A549 (cell line): ENCODE data around the gene SLC25A19. TPM values are rescaled to one million over a fixed set of nuclear protein-coding genes. Genes with fewer than 3 reads are reported as not detected.

Source experiments
- ATAC-seq, 2 experiments: fragments of 200-7000 bp in 1 of 2; fragments of >200 bp in 1 of 2; cut with Nextera tagmentation in 1 of 2; cut with Tn5 transposase in 1 of 2; 3 replicates each; pipeline versions ENCODE4 v1.8.0 to v1.9.1; 2018 to 2020; ENCODE audit warnings: mild to moderate bottlenecking in 1 of 2, moderate library complexity in 1 of 2
- CTCF ChIA-PET: fragments of 300-600 bp; sonication (Branson Sonifier 250); formaldehyde crosslinking; extraction: SDS; loops from one replicate; lab custom pipeline; 2021; ENCODE audit warnings: antibody characterized with exemption, inconsistent platforms; lab: Yijun Ruan, JAX
- POLR2A ChIA-PET: fragments of 350-600 bp; formaldehyde crosslinking; extraction: SDS; loops from one replicate; lab custom pipeline; 2021; ENCODE audit warnings: antibody characterized with exemption, inconsistent platforms; lab: Yijun Ruan, JAX
- DNase-seq, 2 experiments: peaks; one replicate each; pipeline versions ENCODE4 v3.0.0 to v3.0.0-alpha.2; 2011 to 2016; ENCODE audit warnings: low read depth in 1 of 2, low spot score in 1 of 2
- FAIRE-seq: peaks from 2 replicates; lab custom pipeline; 2011; peaks lifted over from hg19 to GRCh38; lab: Jason Lieb, UNC
- H3K27ac ChIP-seq, 2 experiments: fragments of >200 bp; sonication (Bioruptor Twin); formaldehyde crosslinking; 3 replicates each; pipeline ENCODE4 v1.5.1; 2016 to 2017
- H3K4me1 ChIP-seq: fragments of >200 bp; sonication (Bioruptor Twin); formaldehyde crosslinking; 3 replicates; pipeline ENCODE4 v1.6.1; 2016
- H3K4me2 ChIP-seq: fragments of >200 bp; sonication (Bioruptor Twin); formaldehyde crosslinking; 3 replicates; pipeline ENCODE4 v1.6.1; 2016
- H3K4me3 ChIP-seq: fragments of >200 bp; sonication (Bioruptor Twin); formaldehyde crosslinking; 3 replicates; pipeline ENCODE4 v1.5.1; 2016
- H3K9me3 ChIP-seq: fragments of >200 bp; sonication (Bioruptor Twin); formaldehyde crosslinking; 3 replicates; pipeline ENCODE4 v1.6.1; 2016
- CBX8 ChIP-seq: fragments of 200-600 bp; sonication (generic); IDR thresholded peaks from 2 replicates; pipeline ENCODE4 v1.6.1; 2016
- CEBPB ChIP-seq, 2 experiments: fragments of >200 bp in 1 of 2; sonication (Bioruptor Twin) in 1 of 2; formaldehyde crosslinking in 1 of 2; IDR thresholded peaks; 2 replicates each; pipeline ENCODE4 v1.6.1; 2012 to 2016
- CHD2 ChIP-seq: fragments of 150-350 bp; IDR thresholded peaks from 2 replicates; pipeline ENCODE4 v1.6.1; 2014; ENCODE audit warnings: low read length; ENCODE audit not compliant: partially characterized antibody
- CHD4 ChIP-seq: fragments of 200-600 bp; sonication (generic); IDR thresholded peaks from 2 replicates; pipeline ENCODE4 v1.6.1; 2016; ENCODE audit warnings: antibody characterized with exemption, mild to moderate bottlenecking, borderline replicate concordance
- EHMT2 ChIP-seq: fragments of 200-600 bp; sonication (generic); IDR thresholded peaks from 2 replicates; pipeline ENCODE4 v1.6.1; 2016; ENCODE audit warnings: antibody characterized with exemption, low read depth, mild to moderate bottlenecking, moderate library complexity
- EP300 ChIP-seq, 2 experiments: fragments of >200 bp; sonication (Bioruptor Twin); formaldehyde crosslinking; IDR thresholded peaks; 2 replicates in 1 of 2; 3 replicates in 1 of 2; pipeline ENCODE4 v1.6.1; 2016 to 2017
- FOSB ChIP-seq: fragments of 250-450 bp; sonication (Bioruptor Pico); IDR thresholded peaks from 2 replicates; pipeline ENCODE4 v1.5.0; 2020; ENCODE audit warnings: mild to moderate bottlenecking, moderate library complexity
- FOXS1 ChIP-seq: fragments of 250-450 bp; sonication (Bioruptor Pico); IDR thresholded peaks from 2 replicates; pipeline ENCODE4 v1.5.0; 2020; ENCODE audit warnings: mild to moderate bottlenecking, moderate library complexity
- HOXB13 ChIP-seq: fragments of 250-450 bp; sonication (Bioruptor Pico); IDR thresholded peaks from 2 replicates; pipeline ENCODE4 v1.5.0; 2020; ENCODE audit warnings: low read depth, mild to moderate bottlenecking, moderate library complexity
- JUN ChIP-seq, 2 experiments: fragments of >200 bp; sonication (Bioruptor Twin); formaldehyde crosslinking; IDR thresholded peaks; 2 replicates in 1 of 2; 3 replicates in 1 of 2; pipeline ENCODE4 v1.6.1; 2016 to 2017
- KDM5A ChIP-seq: fragments of 200-600 bp; sonication (generic); IDR thresholded peaks from 2 replicates; pipeline ENCODE4 v1.6.1; 2016; ENCODE audit warnings: antibody characterized with exemption, mild to moderate bottlenecking
- MAFK ChIP-seq: fragments of 450-650 bp; IDR thresholded peaks from 2 replicates; pipeline ENCODE4 v1.6.1; 2014; ENCODE audit not compliant: partially characterized antibody
- MAZ ChIP-seq: fragments of 150-350 bp; IDR thresholded peaks from 2 replicates; pipeline ENCODE4 v1.6.1; 2014; ENCODE audit warnings: antibody characterized with exemption, low read depth, low read length, borderline replicate concordance
- NPAS2 ChIP-seq: fragments of 250-450 bp; sonication (Bioruptor Pico); IDR thresholded peaks from 2 replicates; pipeline ENCODE4 v1.8.0; 2022; ENCODE audit warnings: mild to moderate bottlenecking, moderate library complexity, borderline replicate concordance
- PBX3 ChIP-seq: IDR thresholded peaks from 2 replicates; pipeline ENCODE4 v1.6.1; 2012
- POLR2A ChIP-seq: IDR thresholded peaks from 2 replicates; pipeline ENCODE4 v1.6.1; 2012; ENCODE audit warnings: mild to moderate bottlenecking, low read length
- POLR2AphosphoS2 ChIP-seq: conservative IDR thresholded peaks from 2 replicates; pipeline ENCODE4 v1.6.1; 2012; ENCODE audit warnings: low read length, improper control_type of control experiment, inconsistent platforms
- SMC3 ChIP-seq: fragments of >200 bp; sonication (Bioruptor Twin); formaldehyde crosslinking; IDR thresholded peaks from 3 replicates; pipeline ENCODE4 v1.6.1; 2018; ENCODE audit warnings: inconsistent platforms
- SREBF2 ChIP-seq: fragments of 450-650 bp; IDR thresholded peaks from 2 replicates; pipeline ENCODE4 v1.6.1; 2014; ENCODE audit warnings: mild to moderate bottlenecking, moderate library complexity
- USF2 ChIP-seq: fragments of 450-650 bp; IDR thresholded peaks from 2 replicates; pipeline ENCODE4 v1.6.1; 2014; ENCODE audit warnings: antibody characterized with exemption
- ZFP36 ChIP-seq: fragments of 450-650 bp; IDR thresholded peaks from 2 replicates; pipeline ENCODE4 v1.6.1; 2014; ENCODE audit warnings: borderline replicate concordance; ENCODE audit not compliant: partially characterized antibody
- ZNF302 ChIP-seq: fragments of 250-450 bp; sonication (Bioruptor Pico); IDR thresholded peaks from 2 replicates; pipeline ENCODE4 v1.9.0; 2021; ENCODE audit warnings: inconsistent platforms, mild to moderate bottlenecking, moderate library complexity
- ZSCAN20 ChIP-seq: fragments of 250-450 bp; sonication (Bioruptor Pico); IDR thresholded peaks from 2 replicates; pipeline ENCODE4 v1.8.0; 2022; ENCODE audit warnings: mild to moderate bottlenecking, moderate library complexity
- WGBS: methylation state at CpG from one replicate; pipeline ENCODE4 v1.1.6; 2017; ENCODE audit errors: missing lambda C conversion rate; 5-methylcytosine and 5-hydroxymethylcytosine counted together
- polyA plus RNA-seq, 4 experiments: library from polyadenylated mRNA; depleted of rRNA in 3 of 4; stranded (reverse); fragments of >200 nt; fragmentation: RNase III in 1 of 4; extraction: RNeasy Plus Mini Kit Qiagen cat#74134 plus additional on column Dnase treatment in 1 of 4; gene quantifications; 2 replicates in 3 of 4; 3 replicates in 1 of 4; pipeline ENCODE4 v1.2.3, GENCODE V29; 2011 to 2017
- TF ChIP-seq, protein P1 (sequence below): fragments of >200 bp; sonication (Bioruptor Twin); formaldehyde crosslinking; IDR thresholded peaks from 3 replicates; pipeline ENCODE4 v1.6.1; 2016
- TF ChIP-seq, protein P2 (sequence below): fragments of 250-450 bp; sonication (Bioruptor Pico); IDR thresholded peaks from 2 replicates; pipeline ENCODE4 v1.5.0; 2021; ENCODE audit warnings: mild to moderate bottlenecking, moderate library complexity, borderline replicate concordance

SLC25A19 gene
- polyA plus RNA-seq, 2 of the 4 experiments (the other 2 are of a cell fraction): 14.9 to 15.3 TPM

DNA sequence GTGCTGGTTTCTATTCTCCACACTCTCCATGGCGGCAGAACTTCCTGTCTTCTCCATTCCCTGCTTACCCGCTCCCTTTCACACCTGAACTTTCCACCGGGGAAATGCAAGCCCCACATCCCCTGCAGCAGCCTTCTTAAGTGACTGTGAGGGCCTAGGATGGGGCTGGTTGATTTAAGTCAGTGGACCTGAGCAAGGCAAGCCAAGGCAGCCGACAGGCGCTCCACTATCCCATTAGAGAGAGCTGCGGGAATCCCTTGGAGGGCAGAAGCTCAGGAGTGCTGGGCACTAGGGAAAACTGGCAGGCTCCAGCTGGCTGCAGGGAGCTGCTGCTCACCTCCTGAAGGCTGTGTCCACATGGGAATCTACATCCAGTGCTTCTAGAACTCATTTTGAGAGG lies 36.1 kb upstream of the SLC25A19 start:
- Histone ChIP-seq H3K27ac (no peak overlapping the region), H3K9me3 (no peaks in the 10 kb centered on the region), H3K4me3 (no peak overlapping the region), H3K4me2 (no peak overlapping the region), H3K4me1 (no peaks in the 10 kb centered on the region)
- no peak for DNase-seq
- 96% methylated on average over 6 of the region's 6 CpGs for WGBS
- no peak for FAIRE-seq
- ChIA-PET CTCF (interaction anchor here (1.3 to 17.1 kb wide), 6 partner anchors 10 to 84 kb away, joined by 4 to 272 read pairs (median 26); partner anchors contain the start of genes GRB2 and SLC25A19), POLR2A (no interaction called here)
- no peak for ATAC-seq
- TF ChIP-seq FOXS1 (no peak), ZSCAN20 (CRISPR knock-in tag) (no peak), EP300 (IDR thresholded peaks at IDR 0.05) (no peak), MAFK (no peak), USF2 (no peak), CEBPB (IDR thresholded peaks at IDR 0.05) (no peak), ZNF302 (no peak), NPAS2 (CRISPR knock-in tag) (no peak), JUN (IDR thresholded peaks at IDR 0.05) (no peak)
- TF ChIP-seq, protein P1, sequence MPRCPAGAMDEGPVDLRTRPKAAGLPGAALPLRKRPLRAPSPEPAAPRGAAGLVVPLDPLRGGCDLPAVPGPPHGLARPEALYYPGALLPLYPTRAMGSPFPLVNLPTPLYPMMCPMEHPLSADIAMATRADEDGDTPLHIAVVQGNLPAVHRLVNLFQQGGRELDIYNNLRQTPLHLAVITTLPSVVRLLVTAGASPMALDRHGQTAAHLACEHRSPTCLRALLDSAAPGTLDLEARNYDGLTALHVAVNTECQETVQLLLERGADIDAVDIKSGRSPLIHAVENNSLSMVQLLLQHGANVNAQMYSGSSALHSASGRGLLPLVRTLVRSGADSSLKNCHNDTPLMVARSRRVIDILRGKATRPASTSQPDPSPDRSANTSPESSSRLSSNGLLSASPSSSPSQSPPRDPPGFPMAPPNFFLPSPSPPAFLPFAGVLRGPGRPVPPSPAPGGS: no peak
- TF ChIP-seq, protein P2, sequence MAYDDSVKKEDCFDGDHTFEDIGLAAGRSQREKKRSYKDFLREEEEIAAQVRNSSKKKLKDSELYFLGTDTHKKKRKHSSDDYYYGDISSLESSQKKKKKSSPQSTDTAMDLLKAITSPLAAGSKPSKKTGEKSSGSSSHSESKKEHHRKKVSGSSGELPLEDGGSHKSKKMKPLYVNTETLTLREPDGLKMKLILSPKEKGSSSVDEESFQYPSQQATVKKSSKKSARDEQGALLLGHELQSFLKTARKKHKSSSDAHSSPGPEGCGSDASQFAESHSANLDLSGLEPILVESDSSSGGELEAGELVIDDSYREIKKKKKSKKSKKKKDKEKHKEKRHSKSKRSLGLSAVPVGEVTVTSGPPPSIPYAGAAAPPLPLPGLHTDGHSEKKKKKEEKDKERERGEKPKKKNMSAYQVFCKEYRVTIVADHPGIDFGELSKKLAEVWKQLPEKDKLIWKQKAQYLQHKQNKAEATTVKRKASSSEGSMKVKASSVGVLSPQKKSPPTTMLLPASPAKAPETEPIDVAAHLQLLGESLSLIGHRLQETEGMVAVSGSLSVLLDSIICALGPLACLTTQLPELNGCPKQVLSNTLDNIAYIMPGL: no peak

GRCh38 chr17:75321506-75321905 lies 32.3 kb upstream of the SLC25A19 start:
- POLR2A ChIA-PET: no interaction called here
- WGBS: 77% methylated on average over 10 of the region's 10 CpGs
- no peak for FAIRE-seq
- H3K27ac ChIP-seq: no peak overlapping the region
- CTCF ChIA-PET: interaction anchor here (0.5 to 17.1 kb wide), 25 partner anchors 9 to 301 kb away, joined by 3 to 272 read pairs (median 11); partner anchors contain the start of genes GRB2, MIF4GD, SLC25A19 and TSEN54
- no peak for TF ChIP-seq FOSB (CRISPR knock-in tag)
- no peak for TF ChIP-seq MAFK
- no peak for TF ChIP-seq EHMT2
- no peak for TF ChIP-seq POLR2A
- H3K4me1 ChIP-seq: no peaks in the 10 kb centered on the region
- no peak for ATAC-seq
- no peaks in the 10 kb centered on the region for H3K9me3 ChIP-seq
- DNase-seq: no peak
- no peak overlapping the region for H3K4me2 ChIP-seq
- no peak overlapping the region for H3K4me3 ChIP-seq

DNA sequence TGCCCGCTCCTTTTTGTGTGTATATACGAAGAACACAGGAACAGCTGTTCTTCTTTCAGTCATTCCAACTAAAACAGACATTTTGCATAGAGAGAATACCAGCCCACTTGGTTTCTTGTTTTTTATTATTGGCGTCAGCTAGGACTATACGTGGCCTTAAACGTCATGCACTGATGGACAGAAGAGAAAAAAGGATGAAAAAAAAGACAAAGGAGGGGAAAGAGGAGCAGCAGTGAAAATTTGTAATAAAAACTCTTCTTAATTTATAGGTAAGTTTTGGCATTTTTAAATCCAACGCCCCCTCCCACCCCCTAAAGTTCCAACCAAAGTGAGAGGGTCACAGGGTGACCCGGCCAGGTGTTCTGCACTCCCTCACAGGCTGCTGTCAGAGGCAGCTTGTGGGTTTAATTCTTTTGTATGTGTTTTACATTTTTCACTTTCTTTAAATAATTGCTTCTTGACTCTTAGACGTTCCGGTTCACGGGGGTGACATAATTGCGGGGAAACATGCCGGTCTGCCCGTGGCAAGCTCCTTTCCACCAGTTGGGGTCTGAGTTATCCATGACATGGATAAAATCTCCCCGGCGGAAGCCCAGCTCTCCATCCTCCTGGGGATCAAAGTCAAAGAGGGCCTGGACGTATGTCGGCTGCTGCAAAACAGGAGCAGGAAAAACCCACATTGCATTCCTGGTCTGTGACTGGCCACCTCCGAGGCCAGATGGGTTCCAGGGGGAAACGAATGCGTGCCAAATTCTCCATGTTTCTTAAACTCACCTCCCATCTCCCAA lies 30.9 kb upstream of the SLC25A19 start:
- H3K4me2 ChIP-seq: no peak overlapping the region
- 93% methylated on average over 20 of the region's 20 CpGs for WGBS
- POLR2A ChIA-PET: interaction anchor here (0.8 kb wide), 1 partner anchor 49 kb away, joined by 4 read pairs; the partner anchor contains the start of gene MIF4GD
- TF ChIP-seq, protein P2: no peak
- TF ChIP-seq ZFP36 (no peak), CBX8 (no peak), CHD4 (no peak), POLR2AphosphoS2 (no peak), CHD2 (no peak), MAZ (no peak), KDM5A (no peak), NPAS2 (CRISPR knock-in tag) (no peak), SREBF2 (no peak), HOXB13 (CRISPR knock-in tag) (no peak), SMC3 (no peak), PBX3 (no peak)
- TF ChIP-seq, protein P1: no peak

More for the DNA sequence above, 30.9 kb upstream of the SLC25A19 start:
- CTCF ChIA-PET: interaction anchor here (0.5 to 17.1 kb wide), 12 partner anchors 10 to 250 kb away, joined by 3 to 272 read pairs (median 6); partner anchors contain the start of genes GRB2, MIF4GD, SLC25A19 and TSEN54
- ATAC-seq: no peak
- Histone ChIP-seq H3K4me3 (no peak overlapping the region), H3K27ac (no peak overlapping the region), H3K9me3 (no peaks in the 10 kb centered on the region), H3K4me1 (no peaks in the 10 kb centered on the region)
- DNase-seq: no peak
- FAIRE-seq: no peak
